Right lobe of liver (tissue), 6 donors: ENCODE measurements around the gene NUP62CL. TPM values are rescaled to one million over a fixed set of nuclear protein-coding genes. Genes with fewer than 3 reads are reported as not detected.

ENCODE experiments used
- ATAC-seq, 4 donors: fragments of 200-7000 bp; cut with Tn5 transposase; one replicate each; pipeline ENCODE4 v1.9.1; 2020; ENCODE audit warnings: mild to moderate bottlenecking in 4 of 4, moderate library complexity in 4 of 4
- DNase-seq, 3 donors: peaks; one replicate each; pipeline ENCODE4 v3.0.0-alpha.2; 2020
- H3K27ac ChIP-seq, 3 donors: fragments of 200-600 bp; one replicate each; pipeline ENCODE4 v1.8.0; 2022
- H3K27me3 ChIP-seq, 2 donors: fragments of 200-600 bp; one replicate each; pipeline ENCODE4 v1.8.0; 2022
- H3K36me3 ChIP-seq, 4 donors: fragments of 200-600 bp; sonication (generic) in 1 of 4; one replicate each; pipeline versions ENCODE4 v1.5.1 to v1.8.0; 2017 to 2022; ENCODE audit warnings: control low read depth in 1 of 4
- H3K4me1 ChIP-seq, 4 donors: fragments of 200-600 bp; sonication (generic) in 1 of 4; one replicate each; pipeline versions ENCODE4 v1.5.1 to v1.8.0; 2017 to 2022; ENCODE audit warnings: control low read depth in 1 of 4
- H3K4me3 ChIP-seq, 3 donors: fragments of 200-600 bp; one replicate each; pipeline ENCODE4 v1.8.0; 2022
- H3K9me3 ChIP-seq, 4 donors: fragments of 200-600 bp; sonication (generic) in 1 of 4; one replicate each; pipeline versions ENCODE4 v1.5.1 to v1.8.0; 2017 to 2022; ENCODE audit warnings: control low read depth in 1 of 4
- CTCF ChIP-seq, 4 donors: fragments of 200-600 bp in 3 of 4; fragments of 450-650 bp in 1 of 4; IDR thresholded peaks; one replicate each; pipeline versions ENCODE4 v1.5.1 to v1.8.0; 2016 to 2022; ENCODE audit warnings: antibody characterized with exemption in 4 of 4, mild to moderate bottlenecking in 2 of 4
- POLR2A ChIP-seq: fragments of 450-650 bp; IDR thresholded peaks from one replicate; pipeline ENCODE4 v1.6.1; 2017; ENCODE audit warnings: antibody characterized with exemption, mild to moderate bottlenecking
- WGBS: methylation state at CpG from one replicate; pipeline ENCODE4 v1.1.6; 2018; ENCODE audit warnings: low coverage, low lambda C conversion rate; ENCODE audit not compliant: insufficient coverage; ENCODE audit errors: missing lambda C conversion rate; 5-methylcytosine and 5-hydroxymethylcytosine counted together
- intact Hi-C, 2 donors: fragments of 100-400 bp; cut with DNase I; formaldehyde crosslinking; loops; one replicate each; pipeline versions ENCODE4 v1.11.2 to v1.14.1; 2022
- total RNA-seq, 6 experiments: library from RNA; depleted of rRNA in 2 of 6; stranded (reverse); fragments of >200 nt in 2 of 6; fragmentation: NEBNext Ultra II Directional in 3 of 6; extraction: Animal tissue kit (Norgen Biotek cat#: 25700) in 3 of 6; gene quantifications; one replicate each; pipeline versions ENCODE4 v1.1.0 to v1.2.4, GENCODE V29; 2016 to 2023
- donor health status: DM: no; HTN: yes; CAD: no.
- donor health status: DM: no; HTN: no; CAD: no.
- donor health status: DM: no; HTN: no; CAD: no.
- donor health status: DM: no; HTN: yes; CAD: no.
- donor health status: DM: no; HTN: yes; CAD: no.

Gene NUP62CL
- total RNA-seq, 6 experiments from 2014 or later = 0.13 to 1.5 (median 0.31) TPM

- Histone ChIP-seq H3K9me3 (no peaks in the 10 kb centered on the region), H3K36me3 (no peaks in the 10 kb centered on the region), H3K27ac (no peak overlapping the region), H3K27me3 (no peaks in the 10 kb centered on the region), H3K4me3 (no peak overlapping the region), H3K4me1 (no peaks in the 10 kb centered on the region)
- no peak for TF ChIP-seq CTCF (IDR thresholded peaks at IDR 0.05)
- no peak for TF ChIP-seq POLR2A
- WGBS = 58% methylated on average over 5 of the region's 5 CpGs
- ATAC-seq (no peak), DNase-seq (no peak)
- intact Hi-C loops = no loop called here
Observed at GRCh38 chrX:107153005-107153404, 53.2 kb downstream of the NUP62CL start.

- Histone ChIP-seq H3K27ac (no peak overlapping the region), H3K4me1 (no peaks in the 10 kb centered on the region), H3K9me3 (no peaks in the 10 kb centered on the region), H3K4me3 (no peak overlapping the region), H3K36me3 (no peaks in the 10 kb centered on the region), H3K27me3 (no peaks in the 10 kb centered on the region)
- DNase-seq (no peak), ATAC-seq (no peak)
- intact Hi-C loops = no loop called here
- TF ChIP-seq CTCF (IDR thresholded peaks at IDR 0.05) = no peak
- TF ChIP-seq POLR2A = no peak
Observed at GRCh38 chrX:107146670-107147069, 59.6 kb downstream of the NUP62CL start.

GRCh38 chrX:107135965-107136307 lies 70.3 kb downstream of the NUP62CL start:
- TF ChIP-seq POLR2A (no peak), CTCF (IDR thresholded peaks at IDR 0.05) (no peak)
- H3K4me1 ChIP-seq = no peaks in the 10 kb centered on the region
- no peak overlapping the region for H3K4me3 ChIP-seq
- intact Hi-C loops = no loop called here
- H3K27me3 ChIP-seq = no peaks in the 10 kb centered on the region
- no peak overlapping the region for H3K27ac ChIP-seq
- ATAC-seq (no peak), DNase-seq (no peak)
- 33% methylated on average over 1 of the region's 1 CpG for WGBS
- H3K36me3 ChIP-seq = no peaks in the 10 kb centered on the region
- H3K9me3 ChIP-seq = no peaks in the 10 kb centered on the region

- H3K27me3 ChIP-seq = no peaks in the 10 kb centered on the region
- TF ChIP-seq CTCF (IDR thresholded peaks at IDR 0.05) (no peak), POLR2A (no peak)
- no peak for DNase-seq
- intact Hi-C loops = no loop called here
- no peak overlapping the region for H3K27ac ChIP-seq
- peak in 1 of 4 donors; percentile 50 for ATAC-seq
- 45% methylated on average over 5 of the region's 5 CpGs for WGBS
- H3K4me1 ChIP-seq = no peaks in the 10 kb centered on the region
- no peaks in the 10 kb centered on the region for H3K9me3 ChIP-seq
- H3K36me3 ChIP-seq = no peaks in the 10 kb centered on the region
- no peak overlapping the region for H3K4me3 ChIP-seq
Observed at GRCh38 chrX:107135049-107135964, 70.9 kb downstream of the NUP62CL start.
